ENCODE measurements around the gene FYB1.

The FYB1 gene

DNA sequence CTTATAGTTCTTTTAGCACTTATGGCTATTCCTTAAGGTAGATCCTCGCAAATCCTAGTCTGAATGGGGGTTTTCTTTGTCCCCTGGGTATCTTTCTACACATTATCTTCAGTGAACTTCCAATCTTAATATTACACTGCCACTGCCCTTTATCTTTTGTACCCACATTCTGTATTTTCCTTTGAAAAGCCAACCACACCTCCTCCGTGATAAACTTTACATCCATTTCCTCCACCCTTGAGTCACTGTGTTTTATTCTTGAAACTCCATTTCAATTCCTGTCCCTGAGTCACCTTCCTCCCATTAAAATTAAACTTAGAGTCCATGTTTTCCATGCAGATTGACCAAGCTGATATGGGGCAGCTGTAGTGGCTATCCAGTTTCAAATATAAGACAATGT lies 102.0 kb downstream of the FYB1 start:
- ATAC-seq, result no peak
- no peak for TF ChIP-seq ARNTL (CRISPR knock-in tag; IDR thresholded peaks at IDR 0.05; ENCODE audit: borderline replicate concordance, low read depth)
- no peak for TF ChIP-seq POU6F1 (CRISPR knock-in tag; IDR thresholded peaks at IDR 0.05; ENCODE audit: borderline replicate concordance, low read depth)
- TF ChIP-seq SNAI2 (CRISPR knock-in tag; IDR thresholded peaks at IDR 0.05), result no peak
- no peak for TF ChIP-seq ZNF70 (CRISPR knock-in tag; IDR thresholded peaks at IDR 0.05)
- TF ChIP-seq, protein P1, sequence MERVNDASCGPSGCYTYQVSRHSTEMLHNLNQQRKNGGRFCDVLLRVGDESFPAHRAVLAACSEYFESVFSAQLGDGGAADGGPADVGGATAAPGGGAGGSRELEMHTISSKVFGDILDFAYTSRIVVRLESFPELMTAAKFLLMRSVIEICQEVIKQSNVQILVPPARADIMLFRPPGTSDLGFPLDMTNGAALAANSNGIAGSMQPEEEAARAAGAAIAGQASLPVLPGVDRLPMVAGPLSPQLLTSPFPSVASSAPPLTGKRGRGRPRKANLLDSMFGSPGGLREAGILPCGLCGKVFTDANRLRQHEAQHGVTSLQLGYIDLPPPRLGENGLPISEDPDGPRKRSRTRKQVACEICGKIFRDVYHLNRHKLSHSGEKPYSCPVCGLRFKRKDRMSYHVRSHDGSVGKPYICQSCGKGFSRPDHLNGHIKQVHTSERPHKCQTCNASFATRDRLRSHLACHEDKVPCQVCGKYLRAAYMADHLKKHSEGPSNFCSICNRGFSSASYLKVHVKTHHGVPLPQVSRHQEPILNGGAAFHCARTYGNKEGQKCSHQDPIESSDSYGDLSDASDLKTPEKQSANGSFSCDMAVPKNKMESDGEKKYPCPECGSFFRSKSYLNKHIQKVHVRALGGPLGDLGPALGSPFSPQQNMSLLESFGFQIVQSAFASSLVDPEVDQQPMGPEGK (CRISPR knock-in tag; IDR thresholded peaks at IDR 0.05; ENCODE audit: borderline replicate concordance), result no peak
- TF ChIP-seq TCF4 (CRISPR knock-in tag; IDR thresholded peaks at IDR 0.05; ENCODE audit: borderline replicate concordance), result no peak
- TF ChIP-seq ZFP3 (CRISPR knock-in tag; IDR thresholded peaks at IDR 0.05), result no peak
- TF ChIP-seq PPARA (CRISPR knock-in tag; IDR thresholded peaks at IDR 0.05; ENCODE audit: borderline replicate concordance), result no peak
- TF ChIP-seq ISL1 (CRISPR knock-in tag; IDR thresholded peaks at IDR 0.05), result no peak
- TF ChIP-seq RARB (CRISPR knock-in tag; IDR thresholded peaks at IDR 0.05), result no peak
- TF ChIP-seq GLIS3 (CRISPR knock-in tag; IDR thresholded peaks at IDR 0.05), result no peak
- TF ChIP-seq BACH2 (CRISPR knock-in tag; IDR thresholded peaks at IDR 0.05; ENCODE audit: borderline replicate concordance), result no peak
- TF ChIP-seq ZC3H10 (CRISPR knock-in tag; IDR thresholded peaks at IDR 0.05), result no peak
- TF ChIP-seq CSDC2 (CRISPR knock-in tag; IDR thresholded peaks at IDR 0.05), result no peak
- no peak for TF ChIP-seq ZFP30 (CRISPR knock-in tag; IDR thresholded peaks at IDR 0.05)
- TF ChIP-seq CREB5 (CRISPR knock-in tag; IDR thresholded peaks at IDR 0.05; ENCODE audit: low read depth), result no peak
- no peak for TF ChIP-seq TOX (CRISPR knock-in tag; IDR thresholded peaks at IDR 0.05; ENCODE audit: borderline replicate concordance)
- no peak for TF ChIP-seq OSR1 (CRISPR knock-in tag; IDR thresholded peaks at IDR 0.05)

DNA sequence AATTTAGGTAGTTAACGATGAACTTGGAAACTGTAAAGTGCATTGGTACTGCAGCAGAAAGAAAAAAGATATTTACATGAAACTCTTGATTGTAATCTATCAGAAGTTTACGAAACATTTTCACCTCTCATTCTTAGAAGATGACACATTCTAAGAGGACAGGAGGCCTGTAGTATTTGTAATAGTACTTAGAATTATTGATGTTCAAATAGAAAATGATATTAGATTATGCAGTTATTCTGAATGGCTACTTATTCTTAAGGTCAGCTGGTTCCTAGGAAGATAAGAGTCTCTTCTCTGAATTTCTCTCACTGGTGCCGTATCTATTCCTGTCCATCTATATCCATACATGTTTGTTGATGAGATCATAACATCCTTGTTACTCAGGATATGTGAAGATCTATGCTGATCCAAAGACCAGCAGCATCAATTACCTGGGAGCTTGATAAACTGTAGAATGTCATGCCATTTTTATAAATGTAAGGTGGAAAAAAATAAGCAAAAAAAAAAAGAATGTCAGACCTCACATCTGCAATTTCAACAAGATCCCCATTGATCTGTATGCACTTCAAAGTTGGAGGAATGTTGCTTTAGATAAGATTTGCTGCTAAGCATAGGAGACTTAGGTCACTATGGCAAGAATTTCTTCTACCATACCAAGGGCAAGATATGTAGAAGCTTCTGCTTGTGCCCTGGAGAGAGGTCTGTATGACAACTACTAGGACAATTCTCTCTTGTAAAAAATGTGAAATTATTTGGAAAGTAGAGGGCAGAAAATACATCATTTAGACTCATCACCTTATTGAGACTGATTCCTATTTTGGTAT lies 102.8 kb downstream of the FYB1 start:
- no peak for ATAC-seq
- no peak for TF ChIP-seq CSDC2 (CRISPR knock-in tag; IDR thresholded peaks at IDR 0.05)
- TF ChIP-seq GLIS3 (CRISPR knock-in tag; IDR thresholded peaks at IDR 0.05), result no peak
- TF ChIP-seq, protein P1 (CRISPR knock-in tag; IDR thresholded peaks at IDR 0.05; ENCODE audit: borderline replicate concordance), result no peak
- no peak for TF ChIP-seq CREB5 (CRISPR knock-in tag; IDR thresholded peaks at IDR 0.05; ENCODE audit: low read depth)
- TF ChIP-seq TCF4 (CRISPR knock-in tag; IDR thresholded peaks at IDR 0.05; ENCODE audit: borderline replicate concordance), result no peak
- no peak for TF ChIP-seq PPARA (CRISPR knock-in tag; IDR thresholded peaks at IDR 0.05; ENCODE audit: borderline replicate concordance)
- no peak for TF ChIP-seq TOX (CRISPR knock-in tag; IDR thresholded peaks at IDR 0.05; ENCODE audit: borderline replicate concordance)
- TF ChIP-seq RARB (CRISPR knock-in tag; IDR thresholded peaks at IDR 0.05), result no peak
- TF ChIP-seq ESRRG (CRISPR knock-in tag; IDR thresholded peaks at IDR 0.05), result no peak
- no peak for TF ChIP-seq ARNTL (CRISPR knock-in tag; IDR thresholded peaks at IDR 0.05; ENCODE audit: borderline replicate concordance, low read depth)
- TF ChIP-seq BACH2 (CRISPR knock-in tag; IDR thresholded peaks at IDR 0.05; ENCODE audit: borderline replicate concordance), result no peak
- TF ChIP-seq OSR1 (CRISPR knock-in tag; IDR thresholded peaks at IDR 0.05), result no peak
- TF ChIP-seq ZC3H10 (CRISPR knock-in tag; IDR thresholded peaks at IDR 0.05), result no peak
- no peak for TF ChIP-seq SNAI2 (CRISPR knock-in tag; IDR thresholded peaks at IDR 0.05)
- TF ChIP-seq, protein P2, sequence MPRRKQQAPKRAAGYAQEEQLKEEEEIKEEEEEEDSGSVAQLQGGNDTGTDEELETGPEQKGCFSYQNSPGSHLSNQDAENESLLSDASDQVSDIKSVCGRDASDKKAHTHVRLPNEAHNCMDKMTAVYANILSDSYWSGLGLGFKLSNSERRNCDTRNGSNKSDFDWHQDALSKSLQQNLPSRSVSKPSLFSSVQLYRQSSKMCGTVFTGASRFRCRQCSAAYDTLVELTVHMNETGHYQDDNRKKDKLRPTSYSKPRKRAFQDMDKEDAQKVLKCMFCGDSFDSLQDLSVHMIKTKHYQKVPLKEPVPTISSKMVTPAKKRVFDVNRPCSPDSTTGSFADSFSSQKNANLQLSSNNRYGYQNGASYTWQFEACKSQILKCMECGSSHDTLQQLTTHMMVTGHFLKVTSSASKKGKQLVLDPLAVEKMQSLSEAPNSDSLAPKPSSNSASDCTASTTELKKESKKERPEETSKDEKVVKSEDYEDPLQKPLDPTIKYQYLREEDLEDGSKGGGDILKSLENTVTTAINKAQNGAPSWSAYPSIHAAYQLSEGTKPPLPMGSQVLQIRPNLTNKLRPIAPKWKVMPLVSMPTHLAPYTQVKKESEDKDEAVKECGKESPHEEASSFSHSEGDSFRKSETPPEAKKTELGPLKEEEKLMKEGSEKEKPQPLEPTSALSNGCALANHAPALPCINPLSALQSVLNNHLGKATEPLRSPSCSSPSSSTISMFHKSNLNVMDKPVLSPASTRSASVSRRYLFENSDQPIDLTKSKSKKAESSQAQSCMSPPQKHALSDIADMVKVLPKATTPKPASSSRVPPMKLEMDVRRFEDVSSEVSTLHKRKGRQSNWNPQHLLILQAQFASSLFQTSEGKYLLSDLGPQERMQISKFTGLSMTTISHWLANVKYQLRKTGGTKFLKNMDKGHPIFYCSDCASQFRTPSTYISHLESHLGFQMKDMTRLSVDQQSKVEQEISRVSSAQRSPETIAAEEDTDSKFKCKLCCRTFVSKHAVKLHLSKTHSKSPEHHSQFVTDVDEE (CRISPR knock-in tag; IDR thresholded peaks at IDR 0.05), result no peak
- no peak for TF ChIP-seq ZNF70 (CRISPR knock-in tag; IDR thresholded peaks at IDR 0.05)
- no peak for TF ChIP-seq ZFP30 (CRISPR knock-in tag; IDR thresholded peaks at IDR 0.05)
